Measurements from ENCODE around the gene NAT8L.

The NAT8L gene

DNA sequence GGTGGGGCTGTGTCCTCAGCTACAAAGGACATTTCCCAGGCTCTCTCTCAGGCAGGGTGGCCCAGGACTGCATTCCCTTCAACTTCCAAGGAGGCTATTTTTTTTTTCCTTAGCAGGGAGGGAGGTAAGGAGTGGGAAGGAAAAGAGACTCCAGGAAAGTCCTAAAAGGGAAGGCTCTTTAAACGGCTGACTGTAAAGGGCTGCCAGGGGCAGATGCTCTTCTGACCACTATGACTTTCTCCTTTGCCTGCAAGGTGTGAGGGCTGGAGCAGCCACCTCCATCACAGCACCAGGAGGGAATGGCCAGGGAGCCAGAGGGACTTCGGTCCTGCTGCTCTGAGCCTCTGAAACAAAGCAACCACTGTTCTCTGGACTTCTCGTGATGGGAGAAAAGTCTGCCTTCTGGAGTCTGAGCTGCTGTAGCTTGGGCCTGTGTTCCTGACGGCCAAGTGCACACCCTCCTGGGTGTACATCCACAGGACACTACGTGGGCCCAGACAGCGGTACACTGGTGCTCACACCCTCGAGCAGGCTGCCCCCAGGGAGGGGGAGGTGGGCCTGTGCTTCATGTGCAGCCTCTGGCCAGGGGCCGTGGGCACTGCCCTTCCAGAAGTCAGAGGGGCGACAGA lies 17.9 kb downstream of the NAT8L start:
- no peak for DNase-seq

DNA sequence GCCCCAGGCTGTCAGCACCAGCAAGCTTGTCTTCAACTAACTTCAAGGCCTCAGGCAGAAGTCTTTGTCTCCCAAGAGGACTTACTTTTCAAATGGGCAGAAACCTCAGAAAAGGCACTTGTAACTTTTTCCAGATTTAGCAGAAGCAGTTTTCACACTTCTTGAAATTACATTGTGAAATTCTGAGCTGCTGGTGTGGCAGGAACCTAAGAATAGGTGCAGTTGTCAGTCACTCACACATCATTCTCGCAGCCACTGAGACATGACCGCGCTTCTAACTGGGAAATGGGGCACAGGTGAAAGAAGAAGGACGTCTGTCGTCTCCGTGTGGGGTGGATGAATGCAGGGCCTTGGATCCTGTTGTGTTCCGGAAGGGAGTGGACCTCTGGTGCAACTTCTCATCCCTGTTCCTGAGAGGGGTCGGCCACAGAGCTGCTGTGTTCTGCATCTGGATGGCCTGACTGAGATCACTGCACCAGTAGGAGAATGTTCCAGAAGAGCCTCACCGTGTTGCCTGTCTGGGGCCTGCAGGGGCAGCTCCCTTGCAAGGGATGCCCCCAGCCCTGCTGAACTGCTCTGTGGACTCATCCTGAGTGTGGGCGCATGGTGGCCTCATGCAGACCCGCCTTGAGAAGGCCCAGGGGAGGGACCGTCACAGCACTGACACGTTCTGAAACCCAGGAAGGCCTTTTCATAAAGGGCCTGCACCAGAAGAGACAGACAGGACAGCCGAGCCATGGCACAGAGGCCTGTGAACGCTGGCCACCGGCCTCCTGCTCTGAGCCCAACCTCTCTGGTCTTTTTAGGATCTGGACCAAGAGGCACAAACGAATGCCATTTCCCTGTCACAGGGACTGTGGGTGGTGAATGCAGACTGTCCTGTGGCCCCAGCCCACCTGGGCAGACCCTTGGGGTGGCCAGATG lies 18.7 kb downstream of the NAT8L start:
- no peak for DNase-seq

DNA sequence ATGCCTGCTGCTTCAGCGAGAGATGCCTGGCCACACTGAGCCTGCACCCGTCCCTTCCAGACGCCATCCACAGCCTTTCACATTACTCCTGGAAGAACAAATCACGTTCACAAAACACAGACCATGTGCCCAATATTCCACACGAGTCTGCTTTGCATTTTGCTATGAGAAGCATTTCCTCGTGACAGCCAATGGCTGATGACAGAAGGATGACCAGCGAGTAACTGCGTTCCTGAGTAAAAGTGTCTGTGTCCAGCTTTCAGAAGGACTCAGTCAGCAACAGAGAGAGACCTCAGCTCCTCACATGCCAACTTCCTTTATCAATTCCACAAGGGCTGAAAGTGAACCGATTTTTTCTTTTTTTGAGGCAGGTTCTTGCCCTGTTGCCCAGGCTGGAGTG lies 19.5 kb downstream of the NAT8L start:
- DNase-seq, result no peak

DNA sequence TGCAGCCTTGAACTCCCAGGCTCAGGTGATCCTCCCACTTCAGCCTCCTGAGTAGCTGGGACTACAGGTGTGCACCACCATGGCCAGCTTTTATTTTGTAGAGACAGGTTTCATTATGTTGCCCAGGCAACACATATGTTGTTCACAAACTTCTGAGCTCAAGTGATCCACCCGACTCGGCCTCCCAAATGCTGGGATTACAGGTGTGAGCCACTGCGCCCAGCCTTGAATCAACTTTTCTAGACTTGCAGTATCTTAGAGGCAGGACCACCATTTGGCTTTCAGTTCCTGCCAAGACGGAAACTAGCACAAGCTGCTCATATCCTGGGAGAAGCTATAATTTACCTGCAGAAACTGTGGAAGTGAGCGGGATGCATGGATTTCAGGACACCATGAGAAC lies 19.9 kb downstream of the NAT8L start:
- no peak for DNase-seq

DNA sequence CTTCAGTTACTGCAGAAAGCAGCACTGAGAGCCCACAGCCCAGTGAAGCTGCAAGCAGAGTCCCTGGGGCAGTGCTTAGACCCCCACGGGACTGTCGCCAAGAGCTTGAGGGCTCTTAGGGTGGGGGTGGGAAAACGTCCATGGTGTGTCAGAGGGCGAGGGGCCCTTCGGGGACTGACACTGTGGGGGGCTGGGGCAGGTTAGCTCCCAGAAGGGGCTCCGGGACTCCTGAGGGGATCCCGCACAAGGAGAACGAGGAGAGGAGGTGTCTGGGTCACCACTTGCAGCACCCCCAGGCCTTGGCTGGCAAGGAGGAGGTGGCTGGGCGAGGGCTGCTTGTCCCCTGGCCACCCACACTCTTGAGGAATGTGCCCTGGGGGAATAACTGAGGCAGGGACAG lies 20.8 kb downstream of the NAT8L start:
- DNase-seq, result no peak

DNA sequence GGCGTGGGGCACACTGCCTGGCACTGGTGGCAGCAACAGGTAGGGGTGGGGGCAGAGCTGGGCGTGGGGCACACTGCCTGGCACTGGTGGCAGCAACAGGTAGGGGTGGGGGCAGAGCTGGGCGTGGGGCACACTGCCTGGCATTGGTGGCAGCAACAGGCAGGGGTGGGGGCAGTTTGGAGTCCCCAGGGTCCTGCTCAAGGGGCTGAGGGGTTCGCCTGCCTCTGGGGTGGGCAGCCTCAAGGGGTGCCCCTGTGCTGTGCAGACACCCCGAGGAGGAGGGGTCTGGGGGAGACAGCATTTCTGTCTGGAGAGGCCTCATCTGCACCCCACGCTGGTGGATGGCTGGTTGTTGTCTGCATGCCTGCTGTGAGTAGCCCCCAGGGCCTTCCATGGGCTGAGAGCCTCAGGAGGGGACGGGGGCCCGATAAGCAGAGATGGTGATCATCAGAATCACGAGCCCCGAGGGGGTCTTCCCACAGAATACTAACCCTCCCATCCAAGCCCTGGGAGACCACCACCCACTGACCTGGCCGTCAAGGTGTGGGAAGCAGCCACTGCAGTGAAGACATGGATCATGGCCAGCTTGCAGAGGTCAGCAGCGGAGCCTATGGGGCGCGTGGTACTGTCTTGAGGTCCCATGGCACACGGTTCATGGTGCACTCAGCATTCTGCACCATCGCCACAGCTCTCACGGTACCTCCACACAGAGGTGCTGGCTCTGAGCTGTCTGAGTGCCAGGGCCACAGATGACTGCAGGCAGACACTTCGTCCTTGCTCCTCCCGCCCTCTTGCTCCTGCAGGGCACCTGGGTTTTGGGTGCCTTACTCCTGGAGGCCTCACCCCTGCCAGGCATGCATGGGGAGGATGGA lies 21.5 kb downstream of the NAT8L start:
- no peak for DNase-seq

DNA sequence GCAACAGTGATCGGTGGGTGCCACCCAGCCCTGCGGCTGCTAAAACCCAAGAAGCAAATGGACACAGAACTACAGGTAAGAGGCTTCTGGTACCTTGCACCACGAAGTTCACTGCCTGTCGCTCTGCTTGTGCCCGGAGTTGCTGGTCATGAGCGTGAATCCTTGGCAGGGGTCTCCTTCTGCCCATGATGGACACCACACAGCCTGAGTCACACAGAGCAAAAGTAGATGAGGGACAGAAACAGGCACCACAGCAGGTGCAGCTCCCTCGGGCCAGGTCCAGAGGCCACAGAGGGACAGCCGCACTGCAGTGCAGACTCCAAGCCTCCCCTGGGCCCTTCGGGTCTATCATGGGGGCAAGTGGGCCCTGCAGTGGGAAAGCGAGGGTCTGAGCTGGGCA lies 22.4 kb downstream of the NAT8L start:
- DNase-seq, result no peak

DNA sequence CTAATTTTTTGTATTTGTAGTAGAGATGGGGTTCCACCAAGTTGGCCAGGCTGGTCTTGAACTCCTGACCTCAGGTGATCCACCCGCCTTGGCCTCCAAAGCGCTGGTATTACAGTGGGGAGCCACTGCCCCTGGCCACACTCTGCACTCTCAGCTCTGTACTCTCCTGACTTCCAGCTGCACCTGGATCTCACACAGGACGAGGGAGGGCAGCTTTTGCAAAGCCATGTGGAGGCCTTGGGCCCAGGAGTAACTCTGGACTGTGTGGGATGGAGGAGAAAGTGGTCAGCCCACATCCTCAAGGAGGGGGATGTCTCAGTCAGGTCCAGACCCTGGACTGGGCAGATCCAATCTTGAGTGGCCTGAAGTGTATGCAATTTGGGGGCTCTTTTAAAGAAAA lies 23.0 kb downstream of the NAT8L start:
- DNase-seq, result no peak

DNA sequence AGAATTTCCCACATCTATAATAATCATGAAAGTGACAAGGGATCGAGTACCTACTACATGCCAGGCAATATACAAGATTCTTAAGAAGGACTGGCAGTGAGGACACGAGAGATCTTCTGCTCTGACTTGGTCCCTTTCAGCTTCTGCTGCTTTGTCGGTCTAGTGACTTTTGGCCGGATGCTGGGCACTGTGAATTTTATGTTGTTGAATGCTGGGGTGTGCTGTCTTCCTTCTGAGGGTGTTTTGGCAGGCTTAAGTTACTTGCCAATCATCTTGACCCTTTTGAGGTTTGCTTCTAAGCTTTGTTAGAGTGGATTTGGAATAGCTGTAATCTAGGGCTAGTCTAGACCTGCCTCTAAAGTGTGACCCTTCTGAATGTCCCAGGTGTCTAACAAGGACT lies 23.5 kb downstream of the NAT8L start:
- DNase-seq, result no peak

DNA sequence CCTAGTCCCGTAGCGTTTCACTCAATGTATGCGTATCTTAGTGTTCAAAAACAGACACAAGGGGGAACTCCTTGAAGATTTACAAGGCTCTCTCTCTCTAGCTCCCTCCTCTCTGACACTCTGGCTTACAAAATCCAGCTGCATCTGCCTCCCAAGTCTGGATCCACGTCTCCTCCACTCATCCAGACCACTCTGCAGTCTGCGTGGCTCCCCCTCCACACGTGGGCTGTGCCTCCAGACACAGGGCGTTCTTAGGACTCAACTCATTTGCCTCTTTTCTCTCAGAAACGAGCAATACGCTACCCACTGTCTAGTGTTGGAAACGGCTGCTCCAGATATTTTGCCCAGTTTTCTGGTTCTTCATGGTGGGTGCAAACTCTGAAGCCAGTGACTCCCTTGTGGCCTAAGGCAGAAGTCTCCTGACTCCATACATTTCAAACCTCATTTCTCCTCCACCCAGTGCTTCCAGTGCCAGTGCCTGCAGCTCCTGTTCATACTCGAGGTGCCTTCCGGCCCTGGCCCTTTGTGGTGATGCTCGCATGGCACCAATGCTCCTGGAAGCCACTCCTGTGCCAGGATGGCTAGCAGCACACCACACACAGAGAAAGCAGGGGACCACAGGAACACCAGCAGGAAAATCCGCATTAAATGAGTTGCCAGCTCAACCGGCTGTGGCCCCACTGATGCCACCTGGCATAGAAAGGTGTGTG lies 24.1 kb downstream of the NAT8L start:
- DNase-seq, result no peak

DNA sequence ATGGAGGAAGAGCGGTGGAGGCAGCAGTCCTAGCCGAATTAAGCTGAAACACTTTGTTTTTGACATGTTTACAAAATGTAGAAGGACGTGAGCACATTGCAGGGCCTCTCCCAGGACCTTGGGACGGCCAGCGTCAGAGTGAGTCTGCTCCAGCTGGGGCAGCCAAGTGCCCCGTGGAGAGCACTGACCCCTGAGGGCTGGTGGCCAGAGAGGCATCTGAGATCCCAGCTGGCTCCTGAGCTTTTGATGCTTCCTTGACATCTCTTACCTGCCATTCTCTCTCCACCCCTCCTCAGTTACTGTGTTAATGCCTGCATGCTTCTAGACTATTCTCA lies 24.7 kb downstream of the NAT8L start:
- no peak for DNase-seq

DNA sequence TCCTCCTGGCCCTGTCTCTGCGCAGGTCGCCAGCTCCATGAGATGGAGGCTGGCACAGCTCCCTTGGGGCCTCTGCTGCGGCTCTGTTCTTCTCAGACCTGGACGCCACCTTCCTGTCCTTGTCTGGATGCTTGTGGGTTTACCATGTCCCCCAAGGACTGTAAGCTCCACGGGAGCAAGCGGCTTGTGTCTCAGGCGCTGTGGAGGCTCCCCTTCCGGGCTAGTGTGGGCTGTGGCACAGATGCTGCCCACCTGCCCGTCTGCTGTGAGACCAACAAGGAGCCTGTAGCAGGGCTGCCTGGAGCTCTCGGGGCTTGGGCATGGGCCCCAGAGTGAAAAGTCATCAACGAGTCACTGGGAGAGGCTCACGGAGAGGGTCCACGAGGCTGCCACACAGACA lies 25.2 kb downstream of the NAT8L start:
- DNase-seq, result no peak

DNA sequence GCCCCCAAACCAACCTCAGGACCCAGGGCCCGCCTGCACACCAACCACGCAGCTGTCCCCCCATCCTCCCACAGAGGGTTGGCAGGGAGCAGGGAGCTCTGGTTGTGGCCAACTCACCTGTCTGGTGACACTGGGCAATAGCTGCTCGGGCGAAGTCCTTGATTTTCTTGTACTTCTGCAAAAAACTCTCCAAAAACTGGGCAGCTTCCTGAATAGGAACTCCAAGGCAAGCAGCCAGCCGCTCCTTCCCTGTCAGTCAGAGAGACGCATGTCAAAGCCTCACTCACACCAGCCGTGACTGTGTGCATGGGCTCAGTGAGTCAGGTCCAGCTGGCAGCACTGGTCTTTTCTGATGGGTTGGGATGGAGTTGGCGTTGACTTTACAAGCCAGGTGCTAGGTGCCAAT lies 26.4 kb downstream of the NAT8L start:
- no peak for DNase-seq

DNA sequence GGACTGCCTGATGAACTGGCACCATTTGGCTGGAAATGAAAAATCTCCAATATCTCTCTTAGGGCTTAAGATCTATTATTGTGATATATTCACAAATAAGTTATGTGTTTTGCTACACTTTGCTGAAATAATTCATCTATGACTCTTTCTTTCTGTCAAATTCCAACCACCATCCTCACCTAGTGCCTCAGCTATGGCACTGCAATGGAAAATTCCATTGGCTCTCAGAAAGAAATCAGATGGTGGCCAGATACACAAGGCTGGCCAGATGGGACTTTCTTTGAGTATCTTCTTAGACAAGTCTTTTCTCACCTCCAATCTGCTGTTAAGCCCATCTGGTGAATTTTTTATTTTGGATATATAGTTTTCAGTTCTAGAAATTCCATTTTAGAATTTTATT lies 28.0 kb downstream of the NAT8L start:
- no peak for DNase-seq

DNA sequence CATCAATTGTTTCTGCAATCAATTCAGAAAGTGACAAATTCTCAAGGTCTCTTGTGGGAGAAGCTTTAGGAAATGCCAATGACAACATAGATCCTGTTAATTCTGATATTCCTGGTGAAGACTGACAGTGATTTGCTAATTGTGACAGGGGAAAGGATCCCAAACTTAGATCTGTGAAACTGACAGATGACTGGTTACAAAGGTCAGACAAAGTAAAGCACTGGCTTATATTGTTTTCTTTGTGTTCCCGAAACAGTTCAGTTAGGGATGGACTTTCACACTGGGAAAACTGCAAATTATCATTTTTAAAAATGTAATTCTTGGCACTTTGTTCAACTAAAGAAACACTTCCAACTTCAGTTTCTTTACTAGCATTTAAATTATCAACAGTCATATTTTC lies 30.1 kb downstream of the NAT8L start:
- DNase-seq, result no peak

DNA sequence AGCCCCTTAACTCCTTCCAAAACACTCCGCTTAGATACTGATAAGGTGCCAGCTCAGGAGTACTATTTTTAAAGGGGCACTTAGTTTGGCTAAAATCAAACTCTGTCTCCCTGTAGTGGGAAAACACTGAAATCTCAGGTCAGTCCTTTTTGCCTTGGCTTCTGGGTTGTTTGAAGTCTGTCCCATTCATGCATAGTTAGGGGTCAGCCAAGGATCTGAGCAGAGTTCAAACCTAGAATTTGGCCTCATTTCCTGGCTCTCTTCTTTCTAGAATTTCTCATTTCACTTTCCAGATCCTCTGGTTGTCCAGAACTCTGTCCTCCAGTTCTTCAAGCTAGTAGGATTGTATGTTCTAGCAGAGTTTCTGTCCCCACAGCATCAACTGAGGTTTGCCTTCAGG lies 31.5 kb downstream of the NAT8L start:
- DNase-seq, result no peak

DNA sequence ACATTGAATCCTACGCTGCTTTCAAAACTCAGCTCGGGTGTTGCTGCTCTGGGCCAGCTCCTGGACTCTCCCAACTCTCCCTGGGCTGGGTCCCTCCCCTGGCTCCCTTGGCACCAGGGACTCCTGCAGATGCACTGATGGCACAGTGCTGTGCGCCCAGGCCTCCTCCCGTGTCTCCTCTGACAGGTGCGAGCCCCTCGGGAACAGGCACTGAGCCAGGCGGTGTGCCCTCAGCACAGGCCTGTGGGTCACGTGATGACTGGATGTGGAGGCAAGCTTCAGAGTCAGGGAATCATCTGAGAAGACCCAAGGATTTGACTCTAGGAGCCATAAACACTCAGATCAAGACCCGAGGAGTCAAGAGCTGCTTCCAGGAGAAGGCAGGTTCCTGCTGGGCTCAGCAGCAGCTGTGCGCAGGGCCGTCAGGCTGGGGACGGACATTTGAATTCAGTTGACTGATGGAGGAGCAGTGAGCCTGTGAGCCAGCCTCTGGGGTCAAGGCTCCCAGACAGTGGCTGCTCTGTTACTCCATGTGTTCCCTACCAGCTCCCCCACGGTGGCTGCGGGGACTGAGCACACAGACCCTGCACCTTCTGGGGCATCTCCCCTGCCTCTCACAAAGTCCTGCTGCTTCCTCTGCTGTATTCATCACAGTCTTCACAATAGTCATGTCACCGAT lies 33.0 kb downstream of the NAT8L start:
- no peak for DNase-seq

DNA sequence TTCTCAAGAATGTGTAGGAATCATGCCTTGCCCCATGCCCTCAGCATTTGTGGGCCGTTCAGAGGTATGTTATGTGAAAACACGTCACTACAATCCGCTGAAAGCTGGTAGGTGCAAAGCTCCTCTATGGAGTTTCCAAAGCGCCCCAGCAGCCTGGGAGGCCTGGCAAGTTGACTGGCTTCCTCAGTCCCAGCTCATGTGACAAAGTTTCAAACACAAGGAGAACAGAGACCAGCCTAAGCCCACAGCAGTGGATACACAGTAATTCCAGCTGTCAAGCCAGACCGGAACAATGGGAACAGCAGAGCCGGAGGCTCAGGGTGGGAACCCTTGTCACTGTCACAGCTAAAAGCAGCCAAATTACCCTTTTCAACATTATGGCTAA lies 33.5 kb downstream of the NAT8L start:
- DNase-seq, result no peak

DNA sequence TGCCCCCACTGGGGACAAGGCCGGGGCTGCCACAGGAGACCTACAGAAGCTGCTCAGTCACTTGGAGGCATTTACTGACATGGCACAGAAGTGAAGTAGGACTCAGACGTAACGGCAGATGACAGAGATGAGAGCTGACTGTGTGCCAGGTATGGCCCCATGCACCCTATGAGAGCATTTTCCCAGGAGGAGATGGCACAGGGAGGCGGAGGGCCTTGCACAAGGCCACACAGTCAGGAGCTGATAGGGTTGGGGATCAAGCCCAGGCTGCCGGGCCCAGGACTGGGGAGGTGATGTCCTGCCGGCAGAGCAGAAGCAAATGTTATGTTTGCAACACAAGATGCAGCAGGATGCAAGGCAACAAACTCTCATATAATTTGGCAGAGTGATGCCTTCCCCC lies 34.1 kb downstream of the NAT8L start:
- no peak for DNase-seq

DNA sequence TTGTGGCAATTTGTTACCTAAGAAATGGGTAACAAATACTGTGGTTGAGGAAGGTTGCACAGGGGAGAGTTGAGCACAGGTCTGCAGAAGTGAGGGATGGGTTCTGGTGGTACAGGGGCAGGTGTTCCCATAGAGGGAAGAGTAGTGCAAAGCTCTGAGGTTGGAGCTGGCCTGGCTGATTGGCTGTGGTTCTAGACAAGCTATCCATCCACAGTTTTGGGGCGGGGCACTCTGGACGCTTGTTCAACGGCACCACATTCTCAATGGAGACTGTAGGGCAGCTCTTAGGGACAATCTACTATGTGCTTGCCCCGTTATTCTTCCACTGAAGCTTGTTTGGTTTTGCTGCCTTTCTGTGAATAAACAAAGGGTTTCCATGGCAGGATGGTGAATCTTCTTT lies 35.4 kb downstream of the NAT8L start:
- no peak for DNase-seq

DNA sequence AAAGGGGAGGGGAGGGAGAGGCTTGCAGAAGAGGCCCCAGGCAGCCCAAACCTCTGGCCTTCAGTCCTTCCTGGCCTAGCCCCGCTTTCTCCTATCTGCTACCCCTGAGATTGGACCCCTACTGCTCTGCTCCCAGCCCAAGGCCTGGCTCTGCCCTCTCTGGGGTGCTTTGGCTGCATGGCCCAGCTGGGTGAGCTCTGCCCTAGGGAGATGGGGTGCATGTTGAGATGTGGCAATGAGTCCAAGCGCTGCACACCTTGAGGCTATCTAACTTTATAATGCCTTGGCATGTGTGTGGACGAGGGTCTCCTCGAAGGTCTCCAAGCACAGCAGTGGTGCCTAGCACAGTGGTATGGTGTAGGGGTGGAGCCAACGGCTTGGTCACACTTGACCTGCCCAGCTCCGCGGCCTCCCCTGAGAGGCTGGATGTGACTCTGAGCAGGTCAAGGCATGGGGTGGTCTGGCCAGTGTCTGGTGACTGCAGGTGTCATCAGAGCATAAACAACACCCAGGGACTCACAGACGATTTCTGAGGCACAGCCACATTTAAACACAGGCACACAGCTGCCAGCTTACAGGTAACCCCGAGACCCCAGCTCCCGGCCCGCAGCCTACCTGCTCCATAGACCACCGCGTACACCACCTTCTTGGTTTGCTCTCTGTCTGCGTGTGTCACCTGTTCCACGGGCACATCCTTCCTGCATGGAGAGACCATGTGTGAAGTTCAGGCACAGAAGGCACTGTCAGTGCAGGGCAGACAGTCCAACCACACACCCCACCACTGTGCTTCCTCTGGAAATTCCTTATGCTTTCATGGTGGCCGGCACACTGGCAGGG lies 36.3 kb downstream of the NAT8L start:
- no peak for DNase-seq

All from stimulated activated naive CD4-positive, alpha-beta T cell treated with Interleukin-2 at 50 U/mL for 16 hours (primary cell).